GM19328 (cell line): ENCODE results near the gene CMTR1.

Experiments
- ATAC-seq: cut with Tn5 transposase; IDR thresholded peaks from one replicate; pipeline ENCODE4 v1.9.1; 2021; ENCODE audit warnings: mild to moderate bottlenecking, moderate library complexity; ENCODE audit not compliant: unreplicated experiment

The CMTR1 gene

GRCh38 chr6:37511201-37511600, 78.2 kb downstream of the CMTR1 start:
- no peak for ATAC-seq

GRCh38 chr6:37511910-37512399, 78.9 kb downstream of the CMTR1 start:
- ATAC-seq, result no peak

- no peak for ATAC-seq
Observed at GRCh38 chr6:37512400-37513011, 79.5 kb downstream of the CMTR1 start.

- no peak for ATAC-seq
Observed at GRCh38 chr6:37513155-37513554, 80.1 kb downstream of the CMTR1 start.

GRCh38 chr6:37513576-37513975, 80.6 kb downstream of the CMTR1 start:
- no peak for ATAC-seq

- ATAC-seq, result no peak
Observed at GRCh38 chr6:37514321-37514771, 81.3 kb downstream of the CMTR1 start.

GRCh38 chr6:37514837-37515236, 81.8 kb downstream of the CMTR1 start:
- ATAC-seq, result no peak

GRCh38 chr6:37515712-37516075, 82.7 kb downstream of the CMTR1 start:
- no peak for ATAC-seq

GRCh38 chr6:37516076-37516919, 83.3 kb downstream of the CMTR1 start:
- no peak for ATAC-seq

GRCh38 chr6:37516920-37517405, 83.9 kb downstream of the CMTR1 start:
- no peak for ATAC-seq

GRCh38 chr6:37517411-37517812, 84.4 kb downstream of the CMTR1 start:
- ATAC-seq, result no peak

GRCh38 chr6:37518116-37518515, 85.1 kb downstream of the CMTR1 start:
- no peak for ATAC-seq

- ATAC-seq, result no peak
Observed at GRCh38 chr6:37519461-37519860, 86.4 kb downstream of the CMTR1 start.

GRCh38 chr6:37520926-37521325, 87.9 kb downstream of the CMTR1 start:
- no peak for ATAC-seq

- no peak for ATAC-seq
Observed at GRCh38 chr6:37521674-37522073, 88.7 kb downstream of the CMTR1 start.

GRCh38 chr6:37522836-37523235, 89.8 kb downstream of the CMTR1 start:
- no peak for ATAC-seq

GRCh38 chr6:37523412-37523811, 90.4 kb downstream of the CMTR1 start:
- no peak for ATAC-seq

- ATAC-seq, result no peak
Observed at GRCh38 chr6:37524025-37524969, 91.3 kb downstream of the CMTR1 start.

GRCh38 chr6:37524970-37525318, 91.9 kb downstream of the CMTR1 start:
- no peak for ATAC-seq

- ATAC-seq, result no peak
Observed at GRCh38 chr6:37525460-37526357, 92.7 kb downstream of the CMTR1 start.
